PFSK-1 (cell line): ENCODE measurements around the gene IFI27.

Experiments
- FOXP2 ChIP-seq: optimal IDR thresholded peaks from 2 replicates; pipeline ENCODE3; 2011; ENCODE audit warnings: borderline replicate concordance, control low read depth, inconsistent platforms; ENCODE audit not compliant: insufficient read depth; ENCODE audit errors: extremely low read length, extremely low read depth
- POLR2AphosphoS5 ChIP-seq: IDR thresholded peaks from 2 replicates; pipeline ENCODE4 v1.6.1; 2012; ENCODE audit warnings: low read depth, mild to moderate bottlenecking, control low read depth, low read length, moderate library complexity
- REST ChIP-seq, 2 experiments: IDR thresholded peaks; 2 replicates each; pipeline versions ENCODE4 v1.6.1 to v1.8.0; 2011 to 2012; ENCODE audit warnings: low read depth in 2 of 2, low read length in 2 of 2, control low read depth in 1 of 2, inconsistent platforms in 1 of 2, mild to moderate bottlenecking in 1 of 2, moderate library complexity in 1 of 2; ENCODE audit not compliant: insufficient read depth in 1 of 2
- SIN3A ChIP-seq: IDR thresholded peaks from 2 replicates; pipeline ENCODE4 v1.6.1; 2012; ENCODE audit warnings: mild to moderate bottlenecking, low read length, moderate library complexity, borderline replicate concordance; ENCODE audit not compliant: insufficient read depth
- TAF1 ChIP-seq: IDR thresholded peaks from 2 replicates; pipeline ENCODE4 v1.6.1; 2012; ENCODE audit warnings: low read length, control low read depth, borderline replicate concordance; ENCODE audit not compliant: insufficient read depth

Gene IFI27

GRCh38 chr14:94075008-94075407 lies 35.5 kb upstream of the IFI27 start:
- no peak for TF ChIP-seq REST (IDR thresholded peaks at IDR 0.05; ENCODE audit: insufficient read depth in 1 of 2, low read depth in 2 of 2, low read length in 2 of 2)

GRCh38 chr14:94077111-94077821 lies 33.3 kb upstream of the IFI27 start:
- TF ChIP-seq REST (IDR thresholded peaks at IDR 0.05; ENCODE audit: insufficient read depth in 1 of 2, low read depth in 2 of 2, low read length in 2 of 2) (no peak), TAF1 (no peak), SIN3A (no peak)

GRCh38 chr14:94077823-94078222 lies 32.7 kb upstream of the IFI27 start:
- TF ChIP-seq POLR2AphosphoS5 = no peak
- TF ChIP-seq SIN3A = no peak
- TF ChIP-seq REST (IDR thresholded peaks at IDR 0.05; ENCODE audit: insufficient read depth in 1 of 2, low read depth in 2 of 2, low read length in 2 of 2) = no peak
- no peak for TF ChIP-seq TAF1
- no peak for TF ChIP-seq FOXP2

GRCh38 chr14:94079891-94080620 lies 30.5 kb upstream of the IFI27 start:
- TF ChIP-seq FOXP2 = no peak
- no peak for TF ChIP-seq SIN3A
- TF ChIP-seq REST (IDR thresholded peaks at IDR 0.05; ENCODE audit: insufficient read depth in 1 of 2, low read depth in 2 of 2, low read length in 2 of 2) = no peak
